ENCODE measurements around the gene ARVCF. TPM values are rescaled to one million over a fixed set of nuclear protein-coding genes. Genes with fewer than 3 reads are reported as not detected.

The ARVCF gene
- total and polyA plus RNA-seq, 9 of the 15 experiments (the other 6 are each of a cell fraction or from before 2014, with no cell fraction given) = 0.03 to 97.4 (median 15.6) TPM

- TF ChIP-seq AFF1 (IDR thresholded peaks at IDR 0.05; ENCODE audit: low read depth in 1 of 2, partially characterized antibody in 2 of 2) = no peak
- no peak for TF ChIP-seq TAF15 (IDR thresholded peaks at IDR 0.05; ENCODE audit: low read depth, low read length)
- no peak for TF ChIP-seq ZNF444 (CRISPR knock-in tag; IDR thresholded peaks at IDR 0.05)
- TF ChIP-seq SIN3A (IDR thresholded peaks at IDR 0.05; ENCODE audit: borderline replicate concordance in 2 of 2, control insufficient read depth in 1 of 2, low read depth in 2 of 2, low read length in 2 of 2) = no peak
- no peak for TF ChIP-seq MAX (CRISPR knock-in tag; IDR thresholded peaks at IDR 0.05)
- TF ChIP-seq NR2F6 (CRISPR knock-in tag; IDR thresholded peaks at IDR 0.05) = no peak
- TF ChIP-seq GATA2 (CRISPR knock-in tag; IDR thresholded peaks at IDR 0.05) = no peak
- no peak for TF ChIP-seq BCLAF1 (IDR thresholded peaks at IDR 0.05; ENCODE audit: borderline replicate concordance in 1 of 2, control insufficient read depth in 1 of 2, low read depth in 2 of 2, low read length in 1 of 2)
- TF ChIP-seq NR4A1 (CRISPR knock-in tag; IDR thresholded peaks at IDR 0.05) = peak; percentile 47; the same call in 1 of the 2 replicates
- no peak for TF ChIP-seq NR4A1 (tag; IDR thresholded peaks at IDR 0.05)
- TF ChIP-seq GABPA (tag; conservative IDR thresholded peaks at IDR 0.05; ENCODE audit: low read depth) = no peak
- TF ChIP-seq JUN (IDR thresholded peaks at IDR 0.05; ENCODE audit: borderline replicate concordance, low read depth, low read length) = no peak
- no peak for TF ChIP-seq JUN (CRISPR knock-in tag; IDR thresholded peaks at IDR 0.05; ENCODE audit: borderline replicate concordance)
- no peak for TF ChIP-seq PTBP1 (IDR thresholded peaks at IDR 0.05; ENCODE audit: low read depth, low read length)
- peak; percentile 62; the same call in 1 of the 2 replicates for TF ChIP-seq L3MBTL2 (IDR thresholded peaks at IDR 0.05)
Observed at GRCh38 chr22:19957445-19957844, 59.2 kb downstream of the ARVCF start (continued).

All from K562 (cell line).